Measurements from ENCODE around the gene KIRREL1. TPM values are rescaled to one million over a fixed set of nuclear protein-coding genes. Genes with fewer than 3 reads are reported as not detected.

Gene KIRREL1
- total RNA-seq, 1 donor from 2014 or later = 66.8 TPM

DNA sequence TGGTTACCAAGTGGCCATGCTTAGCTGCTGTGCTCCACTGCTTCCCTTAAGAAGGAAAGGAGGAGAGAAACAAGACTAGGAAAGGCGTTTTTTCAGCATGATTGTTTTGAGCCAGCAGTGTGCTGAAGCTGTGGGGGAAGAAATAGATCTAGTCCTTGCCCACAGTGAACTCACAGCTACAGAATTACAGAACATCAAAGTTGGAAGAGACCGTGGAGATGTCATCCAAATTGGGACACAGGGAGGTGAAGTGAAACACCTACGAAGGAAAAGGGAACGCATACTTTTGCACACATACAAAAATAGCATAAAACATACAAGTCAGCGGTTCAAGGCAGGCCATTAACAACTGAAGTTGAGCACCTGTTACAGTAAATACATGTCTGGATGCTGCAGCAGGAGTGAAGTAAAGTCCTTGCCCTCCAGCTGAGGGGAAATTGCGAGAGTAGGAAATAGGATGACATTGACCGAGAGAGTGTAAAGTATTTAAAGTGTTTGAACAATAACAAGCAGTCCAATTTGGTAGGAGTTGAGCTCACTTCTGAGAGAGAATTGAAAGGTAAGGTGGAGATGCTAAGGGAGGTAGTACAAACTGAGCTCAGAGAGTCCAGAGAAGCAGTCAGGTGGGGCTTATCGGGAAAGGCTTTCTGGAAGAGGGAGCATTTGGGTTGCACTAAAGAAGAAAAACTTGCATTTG is 55.1 kb downstream of the KIRREL1 start:
- no peaks in the 10 kb centered on the region for H3K9me3 Mint-ChIP-seq (ENCODE audit: unreplicated experiment)
- peaks cover 5% of the 10 kb centered on the region for H3K27me3 Mint-ChIP-seq (ENCODE audit: unreplicated experiment)
- TF ChIP-seq, protein P1, sequence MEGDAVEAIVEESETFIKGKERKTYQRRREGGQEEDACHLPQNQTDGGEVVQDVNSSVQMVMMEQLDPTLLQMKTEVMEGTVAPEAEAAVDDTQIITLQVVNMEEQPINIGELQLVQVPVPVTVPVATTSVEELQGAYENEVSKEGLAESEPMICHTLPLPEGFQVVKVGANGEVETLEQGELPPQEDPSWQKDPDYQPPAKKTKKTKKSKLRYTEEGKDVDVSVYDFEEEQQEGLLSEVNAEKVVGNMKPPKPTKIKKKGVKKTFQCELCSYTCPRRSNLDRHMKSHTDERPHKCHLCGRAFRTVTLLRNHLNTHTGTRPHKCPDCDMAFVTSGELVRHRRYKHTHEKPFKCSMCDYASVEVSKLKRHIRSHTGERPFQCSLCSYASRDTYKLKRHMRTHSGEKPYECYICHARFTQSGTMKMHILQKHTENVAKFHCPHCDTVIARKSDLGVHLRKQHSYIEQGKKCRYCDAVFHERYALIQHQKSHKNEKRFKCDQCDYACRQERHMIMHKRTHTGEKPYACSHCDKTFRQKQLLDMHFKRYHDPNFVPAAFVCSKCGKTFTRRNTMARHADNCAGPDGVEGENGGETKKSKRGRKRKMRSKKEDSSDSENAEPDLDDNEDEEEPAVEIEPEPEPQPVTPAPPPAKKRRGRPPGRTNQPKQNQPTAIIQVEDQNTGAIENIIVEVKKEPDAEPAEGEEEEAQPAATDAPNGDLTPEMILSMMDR (IDR thresholded peaks at IDR 0.05; ENCODE audit: unreplicated experiment) = no peak
- peaks cover 29% of the 10 kb centered on the region for H3K4me1 Mint-ChIP-seq (ENCODE audit: unreplicated experiment)
- no peak overlapping the region for H3K4me3 Mint-ChIP-seq (ENCODE audit: unreplicated experiment)
- H3K27ac Mint-ChIP-seq (ENCODE audit: unreplicated experiment) = no peak overlapping the region
- DNase-seq (ENCODE audit: low spot score) = no peak
- H3K36me3 Mint-ChIP-seq (ENCODE audit: low read depth, unreplicated experiment) = peaks cover 2% of the 10 kb centered on the region

DNA sequence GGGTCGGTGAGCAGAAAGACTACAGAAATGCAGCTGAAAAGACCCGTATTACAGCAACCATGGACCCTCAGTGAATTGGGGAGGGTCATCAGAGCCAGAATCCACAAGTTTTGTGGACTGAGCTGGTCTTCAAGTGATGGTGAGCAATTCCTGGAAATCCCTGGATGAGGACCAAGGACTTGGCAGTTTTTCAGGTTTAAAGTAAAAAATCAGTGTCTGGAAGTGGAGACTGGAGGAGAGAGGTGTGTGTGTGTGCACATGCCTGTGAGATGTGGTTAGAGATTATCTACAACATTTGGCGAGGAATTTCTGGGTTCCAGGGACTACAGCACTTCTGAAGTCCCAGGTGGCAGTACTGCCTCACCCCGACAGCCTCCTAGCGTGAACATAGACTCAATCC is 56.4 kb downstream of the KIRREL1 start:
- Mint-ChIP-seq H3K9me3 (ENCODE audit: unreplicated experiment) (no peaks in the 10 kb centered on the region), H3K36me3 (ENCODE audit: low read depth, unreplicated experiment) (peaks cover 4% of the 10 kb centered on the region), H3K4me1 (ENCODE audit: unreplicated experiment) (peaks cover 34% of the 10 kb centered on the region), H3K4me3 (ENCODE audit: unreplicated experiment) (no peak overlapping the region), H3K27ac (ENCODE audit: unreplicated experiment) (no peak overlapping the region), H3K27me3 (ENCODE audit: unreplicated experiment) (peaks cover 5% of the 10 kb centered on the region)
- TF ChIP-seq, protein P1 (IDR thresholded peaks at IDR 0.05; ENCODE audit: unreplicated experiment) = no peak
- no peak for DNase-seq (ENCODE audit: low spot score)

DNA sequence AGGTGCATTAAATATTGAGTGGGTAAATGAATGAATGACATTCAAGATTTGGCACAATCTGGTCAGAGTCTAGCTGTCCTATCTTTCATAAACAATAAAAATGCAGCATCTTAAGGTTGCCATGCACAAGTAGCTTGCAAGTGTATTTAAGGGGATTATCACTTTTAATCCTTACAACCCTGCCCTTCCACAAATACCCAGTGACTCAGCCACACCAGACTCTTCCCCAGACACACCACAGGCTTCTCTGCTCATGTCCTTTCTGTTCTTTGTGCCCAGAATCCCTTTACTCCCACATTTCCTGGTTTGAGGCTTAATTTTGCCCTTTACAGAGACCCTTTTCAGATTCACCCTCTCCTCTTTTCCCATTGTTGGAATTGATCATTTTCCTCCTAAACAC is 59.8 kb downstream of the KIRREL1 start:
- Mint-ChIP-seq H3K4me3 (ENCODE audit: unreplicated experiment) (no peak overlapping the region), H3K9me3 (ENCODE audit: unreplicated experiment) (no peaks in the 10 kb centered on the region), H3K4me1 (ENCODE audit: unreplicated experiment) (peaks cover 56% of the 10 kb centered on the region), H3K36me3 (ENCODE audit: low read depth, unreplicated experiment) (peaks cover 4% of the 10 kb centered on the region), H3K27me3 (ENCODE audit: unreplicated experiment) (peaks cover 7% of the 10 kb centered on the region), H3K27ac (ENCODE audit: unreplicated experiment) (peak overlapping the region; percentile 62)
- TF ChIP-seq, protein P1 (IDR thresholded peaks at IDR 0.05; ENCODE audit: unreplicated experiment) = no peak
- DNase-seq (ENCODE audit: low spot score) = no peak

DNA sequence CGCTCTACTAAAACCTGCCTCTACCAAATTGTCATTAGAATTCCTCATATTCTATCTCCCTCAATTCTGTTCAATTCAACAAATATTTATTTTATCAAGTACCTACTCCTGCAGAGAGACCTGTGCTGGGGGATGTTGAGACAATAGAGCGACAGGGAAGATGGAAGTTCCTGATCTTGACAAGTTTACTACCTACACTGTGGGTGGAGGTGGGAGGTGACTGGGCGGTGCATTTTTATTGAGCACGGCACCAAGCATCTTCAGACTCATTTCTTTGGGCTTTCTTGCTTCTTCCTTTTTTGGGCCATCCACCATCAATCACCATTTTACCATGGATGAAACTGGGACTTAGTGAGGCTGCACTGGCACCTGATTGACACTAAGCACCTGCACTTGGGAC is 61.3 kb downstream of the KIRREL1 start:
- Mint-ChIP-seq H3K4me3 (ENCODE audit: unreplicated experiment) (no peak overlapping the region), H3K27me3 (ENCODE audit: unreplicated experiment) (peaks cover 13% of the 10 kb centered on the region), H3K27ac (ENCODE audit: unreplicated experiment) (no peak overlapping the region), H3K36me3 (ENCODE audit: low read depth, unreplicated experiment) (peaks cover 4% of the 10 kb centered on the region), H3K9me3 (ENCODE audit: unreplicated experiment) (no peaks in the 10 kb centered on the region), H3K4me1 (ENCODE audit: unreplicated experiment) (peaks cover 71% of the 10 kb centered on the region)
- TF ChIP-seq, protein P1 (IDR thresholded peaks at IDR 0.05; ENCODE audit: unreplicated experiment) = no peak
- no peak for DNase-seq (ENCODE audit: low spot score)

DNA sequence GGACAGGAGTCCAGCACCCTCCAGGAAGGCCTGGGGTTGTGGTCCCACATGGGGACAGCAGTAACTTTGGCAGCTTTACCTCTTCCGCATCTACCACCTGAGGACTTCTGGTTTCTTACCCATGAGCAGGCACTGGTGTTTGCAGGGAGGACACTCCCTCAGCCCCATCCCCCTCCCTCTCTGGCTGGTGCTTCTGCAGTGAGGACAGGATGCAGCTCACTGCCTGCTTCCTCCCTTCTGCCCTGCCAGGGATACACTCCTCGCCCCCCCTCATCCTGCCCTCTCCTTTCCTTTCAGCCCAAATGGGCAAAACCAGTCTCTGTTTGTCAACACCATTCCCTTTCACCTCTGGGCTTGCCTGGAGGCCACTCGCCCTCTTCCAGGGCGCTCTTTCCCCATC is 62.4 kb downstream of the KIRREL1 start:
- TF ChIP-seq, protein P1 (IDR thresholded peaks at IDR 0.05; ENCODE audit: unreplicated experiment) = no peak
- Mint-ChIP-seq H3K4me1 (ENCODE audit: unreplicated experiment) (peaks cover 80% of the 10 kb centered on the region), H3K27me3 (ENCODE audit: unreplicated experiment) (peaks cover 16% of the 10 kb centered on the region), H3K36me3 (ENCODE audit: low read depth, unreplicated experiment) (peaks cover 11% of the 10 kb centered on the region), H3K4me3 (ENCODE audit: unreplicated experiment) (no peak overlapping the region), H3K9me3 (ENCODE audit: unreplicated experiment) (no peaks in the 10 kb centered on the region), H3K27ac (ENCODE audit: unreplicated experiment) (peak overlapping the region; percentile 81)
- peak; percentile 73 for DNase-seq (ENCODE audit: low spot score)
